Esophagus squamous epithelium (tissue), 4 donors: ENCODE measurements around the gene ERC1.

Experiments
- CTCF ChIP-seq, 6 experiments: fragments of 450-650 bp in 4 of 6; fragments of 200-600 bp in 2 of 6; sonication (generic) in 2 of 6; IDR thresholded peaks; one replicate each; pipeline ENCODE4 v1.5.1; 2016 to 2019; ENCODE audit warnings: antibody characterized with exemption in 6 of 6, mild to moderate bottlenecking in 4 of 6, moderate library complexity in 4 of 6
- POLR2A ChIP-seq, 4 donors: fragments of 450-650 bp; IDR thresholded peaks; one replicate each; pipeline ENCODE4 v1.6.1; 2017; ENCODE audit warnings: antibody characterized with exemption in 4 of 4, mild to moderate bottlenecking in 4 of 4, moderate library complexity in 3 of 4

DNA sequence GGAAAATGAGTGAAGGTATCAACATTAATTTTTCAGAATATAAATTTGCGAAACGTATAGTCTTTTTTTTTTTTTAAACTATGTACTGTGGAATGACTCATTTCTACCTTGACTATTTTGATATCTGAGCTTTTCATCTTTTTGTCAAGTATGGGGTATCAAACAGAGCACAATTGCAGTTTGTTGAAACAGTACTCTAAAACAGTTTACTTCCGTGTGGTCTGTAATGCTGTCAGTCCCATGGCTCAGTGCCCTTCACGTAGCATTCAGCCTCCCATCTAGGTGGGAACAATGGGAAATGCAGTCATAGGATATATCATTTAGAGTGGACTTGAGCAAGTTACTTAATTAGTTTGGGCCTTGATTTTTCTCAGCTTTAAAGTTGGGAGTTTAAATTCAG, 139.5 kb downstream of the ERC1 start:
- no peak for TF ChIP-seq CTCF (IDR thresholded peaks at IDR 0.05)
- no peak for TF ChIP-seq POLR2A (IDR thresholded peaks at IDR 0.05)
